GM19395 (cell line): ENCODE results near the gene PAPPA.

ENCODE experiments used
- ATAC-seq: cut with Tn5 transposase; IDR thresholded peaks from one replicate; pipeline ENCODE4 v1.9.1; 2021; ENCODE audit warnings: mild to moderate bottlenecking, moderate library complexity; ENCODE audit not compliant: unreplicated experiment

PAPPA gene

GRCh38 chr9:116342061-116342460 lies 188.5 kb downstream of the PAPPA start:
- ATAC-seq = no peak

GRCh38 chr9:116342941-116343340 lies 189.3 kb downstream of the PAPPA start:
- no peak for ATAC-seq

GRCh38 chr9:116344416-116344815 lies 190.8 kb downstream of the PAPPA start:
- ATAC-seq = no peak

- no peak for ATAC-seq
These were observed 191.8 kb downstream of the PAPPA start for GRCh38 chr9:116345393-116345792.

- no peak for ATAC-seq
These were observed 192.2 kb downstream of the PAPPA start for GRCh38 chr9:116345817-116346216.

DNA sequence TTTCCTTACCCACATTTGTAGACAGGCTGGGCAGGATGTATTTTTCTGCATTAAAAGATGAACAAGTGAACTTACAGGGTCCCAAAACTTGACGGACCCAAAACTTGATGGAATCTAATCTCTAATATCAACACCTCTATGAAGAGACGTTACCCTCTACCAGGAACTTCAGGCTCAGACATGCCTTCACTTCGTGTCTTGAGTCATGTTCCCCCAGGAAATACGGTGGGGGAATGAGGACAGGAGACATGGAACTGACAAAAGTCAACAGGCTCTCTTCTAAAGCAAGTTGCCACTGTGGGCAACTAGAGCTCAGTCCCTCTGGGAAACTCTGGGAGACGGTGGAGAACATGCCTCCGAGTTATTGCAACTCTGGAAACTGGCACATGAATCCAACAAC lies 196.1 kb downstream of the PAPPA start:
- no peak for ATAC-seq

DNA sequence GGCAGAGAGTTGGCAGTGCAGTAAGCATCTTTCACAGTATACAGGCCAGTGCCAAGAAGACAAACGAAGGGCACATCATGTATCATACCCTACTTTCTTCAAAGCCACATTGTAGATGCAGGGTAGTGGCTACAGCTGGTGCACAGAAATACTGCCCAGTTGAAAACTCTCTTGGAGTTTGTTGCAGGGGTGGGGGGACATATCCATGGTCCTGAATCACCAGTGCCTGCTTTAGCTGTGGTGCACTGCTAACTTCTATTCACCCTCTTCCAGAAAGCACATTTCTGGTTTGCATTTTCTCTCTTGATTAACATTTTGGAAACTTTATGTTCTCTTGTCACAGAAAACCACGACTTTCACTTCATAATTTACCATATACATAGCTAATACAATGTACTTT lies 196.6 kb downstream of the PAPPA start:
- no peak for ATAC-seq

GRCh38 chr9:116352958-116353357 lies 199.4 kb downstream of the PAPPA start:
- ATAC-seq = no peak

GRCh38 chr9:116355153-116355921 lies 201.7 kb downstream of the PAPPA start:
- no peak for ATAC-seq

DNA sequence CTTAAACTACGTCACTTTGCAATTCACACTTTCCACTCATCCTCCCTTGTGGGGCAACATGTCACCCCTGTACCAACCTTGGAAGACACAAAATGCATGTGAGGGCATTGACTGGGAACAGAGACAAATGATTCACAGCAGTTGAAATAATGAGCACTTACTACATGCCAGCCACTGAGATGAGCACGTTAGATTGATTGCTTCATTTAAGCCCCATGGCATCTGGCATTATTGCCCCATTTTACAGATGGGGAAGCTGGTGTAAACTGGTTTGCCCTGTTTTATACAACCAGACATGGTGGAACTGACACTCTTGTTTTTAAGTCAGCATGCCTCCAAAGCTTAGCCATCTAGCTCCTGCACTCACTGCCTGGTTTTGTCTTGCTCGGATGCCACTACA lies 204.7 kb downstream of the PAPPA start:
- no peak for ATAC-seq

GRCh38 chr9:116360016-116360415 lies 206.4 kb downstream of the PAPPA start:
- no peak for ATAC-seq

DNA sequence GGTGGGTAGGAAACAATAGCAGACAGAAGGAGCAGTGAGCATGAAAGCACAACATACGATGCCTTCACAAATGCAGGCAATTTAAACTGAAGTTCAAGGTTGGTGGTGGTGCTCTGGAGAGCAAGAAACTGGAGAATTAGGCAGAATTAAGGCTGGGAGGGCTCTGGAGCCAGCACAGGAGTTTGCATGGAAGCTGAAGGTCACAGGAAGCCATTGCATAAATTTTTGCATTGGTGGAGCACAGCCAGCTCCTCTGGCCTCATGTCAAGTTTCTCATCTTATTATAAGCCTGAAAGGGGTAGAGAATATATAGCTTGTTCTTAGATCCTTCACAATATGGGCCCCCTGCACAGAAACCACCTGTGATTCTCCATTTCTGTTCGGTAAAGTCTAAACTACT lies 207.4 kb downstream of the PAPPA start:
- no peak for ATAC-seq

DNA sequence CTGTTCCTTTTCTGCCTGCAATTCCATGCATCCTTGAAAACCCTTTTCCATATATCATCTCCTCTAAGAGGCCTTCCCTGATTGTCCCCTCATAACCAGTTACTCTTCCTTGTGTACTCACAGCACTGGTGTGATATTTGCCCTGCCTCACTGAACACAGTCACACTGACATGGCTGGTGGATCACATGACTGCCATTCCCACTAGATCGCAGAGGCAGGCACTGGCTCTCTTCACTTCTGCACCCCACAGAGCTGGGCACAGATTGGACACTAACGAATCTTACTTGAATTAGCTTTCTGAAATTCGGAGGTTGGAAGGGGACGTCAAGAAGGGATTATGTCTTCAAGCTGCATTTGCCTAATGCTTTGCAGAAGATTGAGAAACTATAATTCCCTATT lies 208.0 kb downstream of the PAPPA start:
- ATAC-seq = no peak

GRCh38 chr9:116362493-116362892 lies 208.9 kb downstream of the PAPPA start:
- ATAC-seq = no peak

GRCh38 chr9:116365056-116365471 lies 211.5 kb downstream of the PAPPA start:
- no peak for ATAC-seq

DNA sequence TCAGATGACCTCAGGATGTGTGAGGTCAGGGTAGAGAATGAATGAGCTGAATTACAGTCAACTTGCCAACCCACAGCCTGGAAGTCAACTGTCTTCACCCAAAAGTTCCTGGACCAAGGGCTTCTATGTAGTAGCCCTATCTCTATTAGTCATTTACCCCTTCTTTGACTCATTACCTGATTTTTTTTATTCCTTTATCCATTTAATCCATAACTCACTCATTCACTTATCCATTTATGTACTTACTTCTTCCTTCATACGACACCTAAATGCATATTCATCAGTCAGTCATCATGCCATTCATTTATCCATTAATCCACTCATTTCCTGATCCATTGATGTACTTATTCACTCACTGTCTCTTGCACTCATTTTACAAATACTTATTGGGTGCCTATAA lies 212.7 kb downstream of the PAPPA start:
- ATAC-seq = no peak

DNA sequence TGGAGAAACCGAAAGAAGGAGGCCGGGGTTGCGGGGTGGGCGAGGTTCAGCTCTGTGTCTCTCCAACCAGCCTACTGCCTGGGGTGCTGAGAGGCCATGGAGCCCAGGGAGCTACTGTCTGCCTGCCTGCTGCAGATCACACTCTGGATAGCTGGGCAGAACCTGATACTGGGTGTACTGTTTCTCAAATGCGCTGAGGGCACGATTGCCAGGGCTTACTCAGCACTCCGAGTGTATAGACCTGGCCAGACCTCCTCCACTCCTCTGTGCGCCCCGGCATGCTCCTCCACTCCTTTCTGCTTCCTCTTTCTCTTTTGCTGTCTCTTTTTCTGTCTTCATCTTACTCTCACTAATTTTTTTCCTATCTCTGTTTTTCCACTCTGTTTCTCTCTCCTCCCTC lies 215.1 kb downstream of the PAPPA start:
- ATAC-seq = no peak

GRCh38 chr9:116369706-116370105 lies 216.1 kb downstream of the PAPPA start:
- ATAC-seq = no peak

- no peak for ATAC-seq
These were observed 217.0 kb downstream of the PAPPA start for GRCh38 chr9:116370556-116370955.

DNA sequence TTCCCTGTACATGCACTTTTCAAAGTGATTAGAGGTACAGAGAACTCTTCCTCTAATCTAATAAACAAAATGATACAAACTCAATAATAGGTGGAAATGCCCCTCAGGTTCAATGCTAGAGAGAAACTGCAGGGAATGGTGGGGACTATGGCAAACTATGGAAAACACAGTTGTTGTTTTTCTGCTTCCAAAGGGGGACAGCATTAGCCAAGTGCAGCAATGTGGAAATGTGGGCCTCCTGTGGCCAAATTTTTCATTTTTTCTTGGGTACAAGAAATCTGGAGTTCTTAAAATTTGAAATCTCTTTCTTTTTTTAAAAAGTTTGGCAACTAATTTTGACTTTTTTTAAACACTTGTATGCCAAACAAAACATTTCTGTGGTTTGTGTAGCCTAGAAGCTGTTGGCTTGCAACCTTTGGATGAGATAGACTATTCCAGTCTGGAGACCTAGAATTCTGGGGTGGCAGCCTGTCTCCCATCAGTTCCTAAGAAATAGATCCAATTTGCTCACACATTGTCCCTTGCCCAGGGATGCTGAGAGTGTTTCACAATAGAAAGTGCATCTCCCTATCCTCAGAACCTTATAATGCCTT lies 218.6 kb downstream of the PAPPA start:
- no peak for ATAC-seq

- ATAC-seq = no peak
These were observed 219.2 kb downstream of the PAPPA start for GRCh38 chr9:116372786-116373185.

- ATAC-seq = no peak
These were observed 223.7 kb downstream of the PAPPA start for GRCh38 chr9:116377179-116377798.
